Measurements from ENCODE around the gene TMEM258. TPM values are rescaled to one million over a fixed set of nuclear protein-coding genes. Genes with fewer than 3 reads are reported as not detected.

TMEM258 gene
- total and polyA plus RNA-seq, 9 of the 15 experiments (the other 6 are each of a cell fraction or from before 2014, with no cell fraction given) = 97.2 to 856 (median 231) TPM

DNA sequence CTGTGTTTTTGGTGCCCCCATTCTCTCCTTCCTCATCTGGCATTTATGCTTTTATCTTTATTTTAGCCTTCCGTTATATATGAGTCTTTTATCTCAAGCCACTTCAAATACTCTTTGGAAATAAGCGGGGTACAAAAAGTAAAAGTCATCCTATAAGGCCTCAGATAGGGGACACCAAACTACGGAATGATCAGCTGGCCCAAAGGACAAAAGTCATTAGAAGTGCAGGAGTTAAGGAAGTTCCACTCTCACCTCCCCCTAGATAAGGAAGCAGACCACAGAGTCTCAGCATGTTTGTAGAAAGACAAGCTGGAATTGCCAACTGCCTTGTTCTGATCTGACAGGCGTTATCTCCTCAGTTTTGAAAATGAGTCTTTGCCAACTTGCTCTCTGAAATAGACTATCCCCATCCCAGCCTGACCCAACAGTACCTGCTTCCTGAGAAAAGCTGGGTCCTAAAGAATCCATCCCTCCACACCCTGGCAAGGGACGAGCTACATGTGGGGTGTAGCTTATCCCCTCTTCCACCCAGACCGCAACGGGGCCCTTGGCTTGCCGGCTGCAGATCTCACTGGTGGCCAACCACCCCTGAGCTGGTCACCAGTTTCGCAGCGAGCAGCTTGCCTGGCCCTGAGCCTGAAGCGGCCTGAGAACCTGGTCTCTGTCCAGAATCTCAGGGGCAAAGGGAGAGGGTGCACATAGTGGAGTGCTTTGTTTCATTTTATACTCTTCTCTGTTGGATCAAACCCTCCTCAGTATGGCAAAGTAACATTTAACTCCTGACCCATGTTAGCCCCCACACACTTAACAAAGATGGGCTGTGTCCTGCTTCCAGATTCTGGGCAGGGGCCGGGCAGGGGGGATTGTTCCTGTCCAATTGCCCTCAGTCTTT, 49.5 kb upstream of the TMEM258 start (continued):
- TF ChIP-seq IRF9 (tag; IDR thresholded peaks at IDR 0.05) (peak; percentile 48), NEUROD1 (IDR thresholded peaks at IDR 0.05; ENCODE audit: borderline replicate concordance, low read depth, low read length, partially characterized antibody) (peak; percentile 30), KDM4B (IDR thresholded peaks at IDR 0.05; ENCODE audit: borderline replicate concordance in 2 of 2, low read depth in 1 of 2) (peak in 1 of 2 experiments; percentile 76; a peak in 2 of 4 replicates), ELF1 (tag; IDR thresholded peaks at IDR 0.05) (peak; percentile 72), ZNF79 (CRISPR knock-in tag; IDR thresholded peaks at IDR 0.05; ENCODE audit: low read depth) (peak; percentile 56; the same call in 1 of the 2 replicates), SOX6 (IDR thresholded peaks at IDR 0.05) (peak; percentile 89), CREM (IDR thresholded peaks at IDR 0.05; ENCODE audit: low read depth) (peak; percentile 75), RAD21 (CRISPR knock-in tag; conservative IDR thresholded peaks at IDR 0.05 in 1 of 2, IDR thresholded peaks at IDR 0.05 in 1 of 2) (peak in 1 of 2 experiments; percentile 42; a peak in 2 of 4 replicates), NBN (IDR thresholded peaks at IDR 0.05; ENCODE audit: low read depth) (peak; percentile 93; the same call in 1 of the 2 replicates), BRCA1 (IDR thresholded peaks at IDR 0.05) (no peak), BRCA1 (CRISPR knock-in tag; IDR thresholded peaks at IDR 0.05) (no peak), HMG20B (CRISPR knock-in tag; IDR thresholded peaks at IDR 0.05) (0 out of 2 replicates have a peak, but pooled peaks have one; percentile 35), ZBTB17 (CRISPR knock-in tag; IDR thresholded peaks at IDR 0.05) (peak; percentile 45), JUN (IDR thresholded peaks at IDR 0.05; ENCODE audit: borderline replicate concordance, low read depth, low read length) (no peak; the same call in 1 of the 2 replicates), JUN (CRISPR knock-in tag; IDR thresholded peaks at IDR 0.05; ENCODE audit: borderline replicate concordance) (no peak), ZNF316 (IDR thresholded peaks at IDR 0.05) (peak; percentile 75)
- TF ChIP-seq, protein P1, sequence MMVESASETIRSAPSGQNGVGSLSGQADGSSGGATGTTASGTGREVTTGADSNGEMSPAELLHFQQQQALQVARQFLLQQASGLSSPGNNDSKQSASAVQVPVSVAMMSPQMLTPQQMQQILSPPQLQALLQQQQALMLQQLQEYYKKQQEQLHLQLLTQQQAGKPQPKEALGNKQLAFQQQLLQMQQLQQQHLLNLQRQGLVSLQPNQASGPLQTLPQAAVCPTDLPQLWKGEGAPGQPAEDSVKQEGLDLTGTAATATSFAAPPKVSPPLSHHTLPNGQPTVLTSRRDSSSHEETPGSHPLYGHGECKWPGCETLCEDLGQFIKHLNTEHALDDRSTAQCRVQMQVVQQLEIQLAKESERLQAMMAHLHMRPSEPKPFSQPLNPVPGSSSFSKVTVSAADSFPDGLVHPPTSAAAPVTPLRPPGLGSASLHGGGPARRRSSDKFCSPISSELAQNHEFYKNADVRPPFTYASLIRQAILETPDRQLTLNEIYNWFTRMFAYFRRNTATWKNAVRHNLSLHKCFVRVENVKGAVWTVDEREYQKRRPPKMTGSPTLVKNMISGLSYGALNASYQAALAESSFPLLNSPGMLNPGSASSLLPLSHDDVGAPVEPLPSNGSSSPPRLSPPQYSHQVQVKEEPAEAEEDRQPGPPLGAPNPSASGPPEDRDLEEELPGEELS (CRISPR knock-in tag; IDR thresholded peaks at IDR 0.05; ENCODE audit: borderline replicate concordance) = no peak
- TF ChIP-seq, protein P2, sequence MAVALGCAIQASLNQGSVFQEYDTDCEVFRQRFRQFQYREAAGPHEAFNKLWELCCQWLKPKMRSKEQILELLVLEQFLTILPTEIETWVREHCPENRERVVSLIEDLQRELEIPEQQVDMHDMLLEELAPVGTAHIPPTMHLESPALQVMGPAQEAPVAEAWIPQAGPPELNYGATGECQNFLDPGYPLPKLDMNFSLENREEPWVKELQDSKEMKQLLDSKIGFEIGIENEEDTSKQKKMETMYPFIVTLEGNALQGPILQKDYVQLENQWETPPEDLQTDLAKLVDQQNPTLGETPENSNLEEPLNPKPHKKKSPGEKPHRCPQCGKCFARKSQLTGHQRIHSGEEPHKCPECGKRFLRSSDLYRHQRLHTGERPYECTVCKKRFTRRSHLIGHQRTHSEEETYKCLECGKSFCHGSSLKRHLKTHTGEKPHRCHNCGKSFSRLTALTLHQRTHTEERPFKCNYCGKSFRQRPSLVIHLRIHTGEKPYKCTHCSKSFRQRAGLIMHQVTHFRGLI (CRISPR knock-in tag; IDR thresholded peaks at IDR 0.05) = peak; percentile 54; the same call in 1 of the 2 replicates
- TF ChIP-seq, protein P3, sequence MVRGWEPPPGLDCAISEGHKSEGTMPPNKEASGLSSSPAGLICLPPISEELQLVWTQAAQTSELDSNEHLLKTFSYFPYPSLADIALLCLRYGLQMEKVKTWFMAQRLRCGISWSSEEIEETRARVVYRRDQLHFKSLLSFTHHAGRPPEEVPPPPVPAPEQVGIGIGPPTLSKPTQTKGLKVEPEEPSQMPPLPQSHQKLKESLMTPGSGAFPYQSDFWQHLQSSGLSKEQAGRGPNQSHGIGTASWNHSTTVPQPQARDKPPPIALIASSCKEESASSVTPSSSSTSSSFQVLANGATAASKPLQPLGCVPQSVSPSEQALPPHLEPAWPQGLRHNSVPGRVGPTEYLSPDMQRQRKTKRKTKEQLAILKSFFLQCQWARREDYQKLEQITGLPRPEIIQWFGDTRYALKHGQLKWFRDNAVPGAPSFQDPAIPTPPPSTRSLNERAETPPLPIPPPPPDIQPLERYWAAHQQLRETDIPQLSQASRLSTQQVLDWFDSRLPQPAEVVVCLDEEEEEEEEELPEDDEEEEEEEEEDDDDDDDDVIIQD (CRISPR knock-in tag; IDR thresholded peaks at IDR 0.05) = no peak

Data from K562 (cell line).